AG10803 (cell line): ENCODE measurements around the gene PGC.

Experiments used
- DNase-seq: peaks from one replicate; pipeline ENCODE4 v3.0.0; 2010; ENCODE audit warnings: low read depth
- H3K4me3 ChIP-seq: 2 replicates; pipeline ENCODE4 v1.5.1; 2011; ENCODE audit warnings: mild to moderate bottlenecking, low read length, control low read depth
- TF ChIP-seq, protein P1 (sequence below): conservative IDR thresholded peaks from 2 replicates; pipeline ENCODE4 v1.5.1; 2011; ENCODE audit warnings: mild to moderate bottlenecking, low read length, control low read depth, inconsistent platforms

The PGC gene

DNA sequence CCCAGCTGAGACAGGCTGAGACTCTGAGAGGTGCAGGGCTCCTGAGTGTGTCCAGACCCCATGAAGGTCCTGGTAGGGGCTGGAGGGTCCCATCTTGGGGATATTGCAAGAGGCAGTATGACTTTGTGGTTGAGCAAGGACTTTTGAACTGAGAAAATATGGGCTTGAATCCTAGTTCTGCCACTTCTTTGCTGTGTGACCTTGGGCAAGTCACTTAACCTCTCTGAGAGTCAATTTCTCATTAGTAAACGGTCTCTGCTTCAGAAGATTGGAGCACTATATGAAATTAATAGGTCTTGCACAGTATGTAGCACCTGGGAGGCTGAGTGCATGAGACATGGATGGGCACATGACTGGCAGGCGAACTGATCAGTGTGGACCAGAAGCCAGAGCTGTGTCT is 54.5 kb downstream of the PGC start:
- H3K4me3 ChIP-seq: no peak overlapping the region
- no peak for DNase-seq
- TF ChIP-seq, protein P1, sequence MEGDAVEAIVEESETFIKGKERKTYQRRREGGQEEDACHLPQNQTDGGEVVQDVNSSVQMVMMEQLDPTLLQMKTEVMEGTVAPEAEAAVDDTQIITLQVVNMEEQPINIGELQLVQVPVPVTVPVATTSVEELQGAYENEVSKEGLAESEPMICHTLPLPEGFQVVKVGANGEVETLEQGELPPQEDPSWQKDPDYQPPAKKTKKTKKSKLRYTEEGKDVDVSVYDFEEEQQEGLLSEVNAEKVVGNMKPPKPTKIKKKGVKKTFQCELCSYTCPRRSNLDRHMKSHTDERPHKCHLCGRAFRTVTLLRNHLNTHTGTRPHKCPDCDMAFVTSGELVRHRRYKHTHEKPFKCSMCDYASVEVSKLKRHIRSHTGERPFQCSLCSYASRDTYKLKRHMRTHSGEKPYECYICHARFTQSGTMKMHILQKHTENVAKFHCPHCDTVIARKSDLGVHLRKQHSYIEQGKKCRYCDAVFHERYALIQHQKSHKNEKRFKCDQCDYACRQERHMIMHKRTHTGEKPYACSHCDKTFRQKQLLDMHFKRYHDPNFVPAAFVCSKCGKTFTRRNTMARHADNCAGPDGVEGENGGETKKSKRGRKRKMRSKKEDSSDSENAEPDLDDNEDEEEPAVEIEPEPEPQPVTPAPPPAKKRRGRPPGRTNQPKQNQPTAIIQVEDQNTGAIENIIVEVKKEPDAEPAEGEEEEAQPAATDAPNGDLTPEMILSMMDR: no peak

DNA sequence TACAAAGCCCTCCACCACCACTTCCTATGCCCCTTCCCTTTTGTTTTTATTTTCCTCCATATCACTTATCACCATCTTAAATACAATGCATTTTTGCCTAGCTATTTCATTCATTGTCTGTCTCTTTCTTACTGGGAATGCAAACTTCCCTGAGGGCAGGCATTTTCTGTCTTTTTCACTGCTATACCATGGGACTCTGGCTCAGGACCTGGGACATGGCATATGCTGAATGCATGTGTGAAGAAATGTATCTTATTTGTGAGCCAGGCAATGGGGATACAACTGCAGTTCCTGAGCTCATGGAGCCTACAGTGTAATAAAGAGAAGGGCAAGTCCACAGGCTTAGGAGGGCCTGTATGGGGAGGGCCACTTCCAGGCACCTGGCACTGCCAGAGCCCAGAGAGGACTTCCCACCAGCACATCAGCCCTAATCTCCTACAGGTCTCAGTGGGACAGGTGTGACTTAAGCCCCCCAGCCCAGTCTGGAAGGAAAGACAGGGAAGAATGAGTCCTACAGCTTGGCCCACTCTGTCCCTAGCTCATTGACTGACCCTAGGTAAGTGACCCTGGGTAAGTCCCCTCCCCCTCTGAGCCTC is 55.0 kb downstream of the PGC start:
- no peak overlapping the region for H3K4me3 ChIP-seq
- TF ChIP-seq, protein P1: no peak
- no peak for DNase-seq

DNA sequence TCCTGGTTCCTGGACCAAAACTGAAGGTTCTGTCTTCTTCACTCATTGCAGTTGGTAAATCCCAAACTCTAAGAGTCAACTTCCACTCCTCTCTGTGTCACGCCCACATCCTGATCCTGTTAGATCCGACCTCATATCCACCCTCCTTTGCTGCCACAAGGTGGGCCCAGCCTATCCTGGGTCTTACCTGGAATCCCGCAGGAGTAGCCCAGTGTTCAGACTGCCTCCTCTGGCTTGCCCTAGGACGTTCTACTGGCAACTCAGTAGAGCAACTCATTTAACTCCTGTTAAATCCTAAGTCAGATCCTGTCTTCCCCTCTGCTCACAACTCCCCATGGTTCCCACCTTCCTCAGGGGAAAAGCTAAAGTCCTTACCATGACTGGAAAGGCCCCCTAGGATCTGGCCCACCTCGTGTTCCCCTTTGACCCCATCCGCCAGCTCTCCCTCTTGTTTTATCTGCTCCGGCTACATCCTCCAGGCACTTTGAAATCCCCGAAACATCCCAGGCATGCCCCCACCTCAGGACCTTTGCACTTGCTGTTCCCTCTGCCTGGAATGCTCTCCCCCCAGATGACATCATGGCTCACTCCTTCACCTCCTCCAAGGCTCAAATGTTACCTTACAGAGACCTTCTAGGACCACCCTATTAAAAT is 55.6 kb downstream of the PGC start:
- no peak for DNase-seq
- H3K4me3 ChIP-seq: no peak overlapping the region
- TF ChIP-seq, protein P1: no peak

DNA sequence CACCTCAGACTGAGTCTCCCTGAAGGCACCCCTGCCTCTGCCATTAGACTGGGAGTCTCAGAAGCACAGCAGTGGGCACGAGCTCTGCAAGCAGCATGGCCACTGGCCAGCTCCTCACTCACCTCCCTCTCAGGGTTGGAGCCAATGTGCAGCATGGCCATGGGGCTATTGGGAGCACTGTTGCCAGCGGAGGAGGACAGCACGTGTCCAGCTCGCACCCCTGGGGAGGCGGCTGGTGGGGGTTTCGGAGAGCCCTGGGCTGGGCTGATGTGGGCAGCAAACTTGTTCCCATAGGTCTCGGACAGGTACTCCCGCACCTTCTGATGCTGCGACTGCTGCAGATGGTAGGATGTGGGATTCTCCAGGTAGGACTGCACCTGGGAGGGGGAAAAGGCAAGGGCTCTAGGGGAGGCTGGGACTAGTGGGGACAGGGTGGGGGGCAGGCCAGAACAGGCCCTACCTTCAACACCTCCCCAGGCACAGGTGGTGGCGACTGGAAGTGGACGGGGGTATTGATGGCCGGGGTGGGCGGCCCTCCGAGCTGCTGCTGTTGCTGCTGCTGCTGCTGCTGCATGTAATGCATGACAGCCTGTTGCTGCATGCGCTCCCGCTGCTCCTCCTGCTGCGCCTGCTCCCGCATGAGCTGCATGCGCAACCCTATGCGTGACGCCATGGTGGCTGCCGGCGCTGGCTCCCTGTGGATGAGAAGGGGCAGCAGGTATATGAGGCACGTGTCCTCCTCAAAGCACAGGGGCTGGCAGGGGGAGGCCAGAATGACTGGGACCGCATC is 56.5 kb downstream of the PGC start:
- H3K4me3 ChIP-seq: no peak overlapping the region
- TF ChIP-seq, protein P1: no peak
- DNase-seq: no peak

DNA sequence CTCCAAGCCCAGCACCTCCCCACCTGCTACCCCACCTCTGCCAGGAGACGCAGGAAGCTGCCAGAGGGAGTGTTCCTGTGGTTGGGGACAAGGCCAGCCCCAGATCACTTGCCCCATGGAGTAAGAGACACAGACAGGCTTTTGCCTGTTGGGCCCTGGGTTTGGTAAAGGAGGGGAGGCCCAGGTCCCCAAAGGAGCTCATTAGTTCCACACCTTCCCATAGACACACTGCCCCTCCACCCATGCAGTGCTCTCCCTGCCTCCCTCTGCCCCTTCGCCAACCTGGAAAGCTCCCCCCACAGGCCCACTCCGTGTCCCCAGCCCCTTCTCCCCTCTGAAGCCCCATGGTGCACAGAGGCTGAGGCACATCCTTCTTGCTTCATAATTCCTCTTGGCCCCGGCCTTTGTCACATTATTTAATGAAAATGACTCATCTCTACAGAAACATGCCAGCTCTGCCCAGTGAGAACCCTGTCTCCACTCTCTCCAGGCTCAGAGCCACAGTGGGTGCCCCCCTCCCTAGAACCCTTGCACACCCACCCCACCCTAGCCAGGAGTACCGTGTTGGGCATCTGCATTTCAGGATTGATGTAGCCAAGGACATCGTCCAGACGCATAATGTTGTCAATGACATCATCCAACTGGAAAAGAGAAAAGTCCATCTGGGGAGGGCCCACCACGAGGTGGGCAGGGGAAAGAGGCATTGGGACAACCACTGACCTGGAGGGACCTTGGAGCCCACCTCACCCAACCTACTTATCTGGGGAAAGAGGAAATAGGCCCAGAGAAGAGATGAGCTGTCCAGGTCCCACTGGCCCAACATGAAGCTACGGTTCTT is 57.8 kb downstream of the PGC start:
- peak; percentile 46 for DNase-seq
- TF ChIP-seq, protein P1: no peak
- H3K4me3 ChIP-seq: no peak overlapping the region

DNA sequence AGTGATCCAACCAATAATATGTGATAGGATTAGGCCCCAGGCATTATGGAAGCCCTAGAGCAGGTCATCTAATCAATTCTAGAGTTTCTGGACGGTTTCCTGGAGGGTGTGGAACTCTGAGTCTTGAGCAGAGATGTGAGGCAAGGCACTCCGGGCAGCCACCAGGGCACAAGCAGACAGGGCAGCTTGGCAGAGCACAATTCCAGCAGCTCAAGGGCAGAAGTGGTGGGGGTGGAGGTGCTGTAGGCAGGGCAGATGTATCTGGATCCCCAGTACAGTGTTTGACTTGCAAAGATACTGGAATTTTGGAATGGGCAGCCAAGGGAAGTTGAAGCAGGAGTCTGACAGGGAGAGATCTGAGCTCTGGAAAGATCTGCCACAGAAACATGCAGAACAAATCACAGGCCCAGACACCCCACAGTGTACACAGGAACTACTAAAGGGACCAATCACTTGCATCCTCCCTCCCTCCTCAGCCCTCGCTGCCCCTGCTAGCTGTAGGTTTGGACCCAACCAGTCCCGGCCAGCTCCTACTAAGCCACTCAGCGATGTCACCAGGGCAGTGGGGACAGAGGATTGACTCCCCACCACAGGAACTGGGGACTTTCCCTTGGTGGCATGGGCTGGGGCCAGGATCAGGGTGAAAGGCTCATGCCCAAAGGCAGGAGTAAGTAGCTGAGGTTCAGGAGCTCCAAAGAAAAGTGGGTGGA is 58.8 kb downstream of the PGC start:
- DNase-seq: no peak
- TF ChIP-seq, protein P1: no peak
- H3K4me3 ChIP-seq: no peak overlapping the region
